ENCODE measurements around the gene E2F4. TPM values are rescaled to one million over a fixed set of nuclear protein-coding genes. Genes with fewer than 3 reads are reported as not detected.
A peak's percentile ranks its signal among the peaks of the same experiment; 100 is the strongest.

Gene E2F4
- total and polyA plus RNA-seq, 2 of the 13 experiments (the other 11 are each of a cell fraction or from before 2014, with no cell fraction given) = 84.8 to 91.2 TPM

GRCh38 chr16:67226804-67227566 is 35.0 kb downstream of the E2F4 start, which contains the start of gene TMEM208 (continued):
- TF ChIP-seq ZFP90 (CRISPR knock-in tag; IDR thresholded peaks at IDR 0.05; ENCODE audit: borderline replicate concordance) (peak; percentile 95), IRF1 (CRISPR knock-in tag; IDR thresholded peaks at IDR 0.05; ENCODE audit: low read depth) (no peak), FOXC1 (CRISPR knock-in tag; IDR thresholded peaks at IDR 0.05; ENCODE audit: borderline replicate concordance) (no peak), ZNF160 (CRISPR knock-in tag; IDR thresholded peaks at IDR 0.05) (peak; percentile 65; the same call in 1 of the 2 replicates), MLLT10 (CRISPR knock-in tag; IDR thresholded peaks at IDR 0.05) (no peak), MED8 (CRISPR knock-in tag; IDR thresholded peaks at IDR 0.05; ENCODE audit: insufficient replicate concordance) (no peak), ZNF260 (CRISPR knock-in tag; IDR thresholded peaks at IDR 0.05; ENCODE audit: borderline replicate concordance, low read depth) (no peak), KLF15 (CRISPR knock-in tag; IDR thresholded peaks at IDR 0.05; ENCODE audit: borderline replicate concordance) (peak; percentile 41; the same call in 1 of the 2 replicates), ZNF30 (CRISPR knock-in tag; IDR thresholded peaks at IDR 0.05) (no peak), ELF3 (CRISPR knock-in tag; IDR thresholded peaks at IDR 0.05) (peak; percentile 87), DMAP1 (CRISPR knock-in tag; IDR thresholded peaks at IDR 0.05) (peak; percentile 97), ATAD3A (CRISPR knock-in tag; IDR thresholded peaks at IDR 0.05) (no peak), GZF1 (CRISPR knock-in tag; IDR thresholded peaks at IDR 0.05) (no peak), MAFF (IDR thresholded peaks at IDR 0.05; ENCODE audit: low read depth, low read length) (peak; percentile 17; the same call in 1 of the 2 replicates), KLF11 (CRISPR knock-in tag; IDR thresholded peaks at IDR 0.05) (peak; percentile 92), ZNF598 (CRISPR knock-in tag; IDR thresholded peaks at IDR 0.05; ENCODE audit: borderline replicate concordance) (no peak), ZNF17 (CRISPR knock-in tag; IDR thresholded peaks at IDR 0.05) (no peak), ZNF678 (CRISPR knock-in tag; IDR thresholded peaks at IDR 0.05) (no peak; the same call in 1 of the 2 replicates), CREB3 (CRISPR knock-in tag; IDR thresholded peaks at IDR 0.05) (no peak)
- TF ChIP-seq, protein P1, sequence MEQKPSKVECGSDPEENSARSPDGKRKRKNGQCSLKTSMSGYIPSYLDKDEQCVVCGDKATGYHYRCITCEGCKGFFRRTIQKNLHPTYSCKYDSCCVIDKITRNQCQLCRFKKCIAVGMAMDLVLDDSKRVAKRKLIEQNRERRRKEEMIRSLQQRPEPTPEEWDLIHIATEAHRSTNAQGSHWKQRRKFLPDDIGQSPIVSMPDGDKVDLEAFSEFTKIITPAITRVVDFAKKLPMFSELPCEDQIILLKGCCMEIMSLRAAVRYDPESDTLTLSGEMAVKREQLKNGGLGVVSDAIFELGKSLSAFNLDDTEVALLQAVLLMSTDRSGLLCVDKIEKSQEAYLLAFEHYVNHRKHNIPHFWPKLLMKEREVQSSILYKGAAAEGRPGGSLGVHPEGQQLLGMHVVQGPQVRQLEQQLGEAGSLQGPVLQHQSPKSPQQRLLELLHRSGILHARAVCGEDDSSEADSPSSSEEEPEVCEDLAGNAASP (CRISPR knock-in tag; IDR thresholded peaks at IDR 0.05; ENCODE audit: borderline replicate concordance) = peak; percentile 90
- TF ChIP-seq, protein P2, sequence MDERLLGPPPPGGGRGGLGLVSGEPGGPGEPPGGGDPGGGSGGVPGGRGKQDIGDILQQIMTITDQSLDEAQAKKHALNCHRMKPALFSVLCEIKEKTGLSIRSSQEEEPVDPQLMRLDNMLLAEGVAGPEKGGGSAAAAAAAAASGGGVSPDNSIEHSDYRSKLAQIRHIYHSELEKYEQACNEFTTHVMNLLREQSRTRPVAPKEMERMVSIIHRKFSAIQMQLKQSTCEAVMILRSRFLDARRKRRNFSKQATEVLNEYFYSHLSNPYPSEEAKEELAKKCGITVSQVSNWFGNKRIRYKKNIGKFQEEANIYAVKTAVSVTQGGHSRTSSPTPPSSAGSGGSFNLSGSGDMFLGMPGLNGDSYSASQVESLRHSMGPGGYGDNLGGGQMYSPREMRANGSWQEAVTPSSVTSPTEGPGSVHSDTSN (CRISPR knock-in tag; IDR thresholded peaks at IDR 0.05) = no peak; the same call in 1 of the 2 replicates
